ENCODE measurements around the gene CA4. TPM values are rescaled to one million over a fixed set of nuclear protein-coding genes. Genes with fewer than 3 reads are reported as not detected.

CA4 gene
- total RNA-seq, 1 donor from 2014 or later: 14.1 TPM

GRCh38 chr17:60155427-60155814 is 5.6 kb downstream of the CA4 start:
- Histone ChIP-seq H3K27me3 (peaks cover 15% of the 10 kb centered on the region), H3K36me3 (no peaks in the 10 kb centered on the region), H2AFZ (replicated peaks) (no peak overlapping the region), H3K9me3 (ENCODE audit: low read depth) (no peaks in the 10 kb centered on the region), H3K9ac (no peak overlapping the region), H3K79me2 (ENCODE audit: low read depth) (no peaks in the 10 kb centered on the region), H3K4me1 (peaks cover 35% of the 10 kb centered on the region), H3K4me2 (no peak overlapping the region), H3K4me3 (no peak overlapping the region), H3F3A (ENCODE audit: low read depth) (peaks cover 24% of the 10 kb centered on the region), H3K27ac (no peak overlapping the region), H4K20me1 (ENCODE audit: low read depth) (peaks cover 5% of the 10 kb centered on the region)
- Mint-ChIP-seq H3K4me1 (peaks cover 32% of the 10 kb centered on the region), H3K9me3 (no peaks in the 10 kb centered on the region), H3K4me3 (no peak overlapping the region), H3K27me3 (ENCODE audit: insufficient read depth, low read depth) (peaks cover 40% of the 10 kb centered on the region), H3K36me3 (no peaks in the 10 kb centered on the region), H3K27ac (peak overlapping the region; percentile 38)
- TF ChIP-seq EZH2phosphoT487 (IDR thresholded peaks at IDR 0.05) (no peak), EZH2 (IDR thresholded peaks at IDR 0.05) (no peak)
- TF ChIP-seq, protein P1, sequence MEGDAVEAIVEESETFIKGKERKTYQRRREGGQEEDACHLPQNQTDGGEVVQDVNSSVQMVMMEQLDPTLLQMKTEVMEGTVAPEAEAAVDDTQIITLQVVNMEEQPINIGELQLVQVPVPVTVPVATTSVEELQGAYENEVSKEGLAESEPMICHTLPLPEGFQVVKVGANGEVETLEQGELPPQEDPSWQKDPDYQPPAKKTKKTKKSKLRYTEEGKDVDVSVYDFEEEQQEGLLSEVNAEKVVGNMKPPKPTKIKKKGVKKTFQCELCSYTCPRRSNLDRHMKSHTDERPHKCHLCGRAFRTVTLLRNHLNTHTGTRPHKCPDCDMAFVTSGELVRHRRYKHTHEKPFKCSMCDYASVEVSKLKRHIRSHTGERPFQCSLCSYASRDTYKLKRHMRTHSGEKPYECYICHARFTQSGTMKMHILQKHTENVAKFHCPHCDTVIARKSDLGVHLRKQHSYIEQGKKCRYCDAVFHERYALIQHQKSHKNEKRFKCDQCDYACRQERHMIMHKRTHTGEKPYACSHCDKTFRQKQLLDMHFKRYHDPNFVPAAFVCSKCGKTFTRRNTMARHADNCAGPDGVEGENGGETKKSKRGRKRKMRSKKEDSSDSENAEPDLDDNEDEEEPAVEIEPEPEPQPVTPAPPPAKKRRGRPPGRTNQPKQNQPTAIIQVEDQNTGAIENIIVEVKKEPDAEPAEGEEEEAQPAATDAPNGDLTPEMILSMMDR (IDR thresholded peaks at IDR 0.05): no peak
- no peak for DNase-seq (ENCODE audit: low spot score)

DNA sequence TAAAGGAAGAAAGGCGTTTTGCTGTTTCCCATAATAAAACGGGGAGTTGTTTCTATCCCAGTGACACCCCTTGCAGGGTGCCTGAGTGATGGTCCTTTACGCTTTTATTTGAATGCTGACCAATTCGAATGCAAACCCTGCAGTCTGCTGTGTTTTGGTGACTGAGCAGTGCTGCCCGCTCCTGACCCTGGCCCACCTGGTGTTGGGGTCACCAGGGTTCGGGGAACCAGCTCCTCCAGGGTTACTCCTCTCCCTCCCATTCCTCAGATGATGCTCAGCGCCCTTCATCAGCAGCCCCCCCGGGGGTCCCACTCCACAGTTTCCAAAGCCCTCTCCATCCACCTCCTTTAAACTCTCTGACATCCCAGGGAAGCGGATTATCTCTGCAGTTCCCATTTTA is 6.0 kb downstream of the CA4 start:
- Mint-ChIP-seq H3K27me3 (ENCODE audit: insufficient read depth, low read depth) (peaks cover 38% of the 10 kb centered on the region), H3K4me1 (peaks cover 32% of the 10 kb centered on the region), H3K27ac (no peak overlapping the region), H3K9me3 (no peaks in the 10 kb centered on the region), H3K4me3 (no peak overlapping the region), H3K36me3 (no peaks in the 10 kb centered on the region)
- Histone ChIP-seq H2AFZ (replicated peaks) (no peak overlapping the region), H3K27me3 (peaks cover 11% of the 10 kb centered on the region), H3K79me2 (ENCODE audit: low read depth) (no peaks in the 10 kb centered on the region), H3K27ac (no peak overlapping the region), H3F3A (ENCODE audit: low read depth) (peaks cover 24% of the 10 kb centered on the region), H4K20me1 (ENCODE audit: low read depth) (peaks cover 5% of the 10 kb centered on the region), H3K4me1 (peaks cover 34% of the 10 kb centered on the region), H3K9ac (no peak overlapping the region), H3K4me2 (no peak overlapping the region), H3K4me3 (no peak overlapping the region), H3K9me3 (ENCODE audit: low read depth) (no peaks in the 10 kb centered on the region), H3K36me3 (no peaks in the 10 kb centered on the region)
- DNase-seq (ENCODE audit: low spot score): no peak
- TF ChIP-seq, protein P1 (IDR thresholded peaks at IDR 0.05): no peak
- TF ChIP-seq EZH2phosphoT487 (IDR thresholded peaks at IDR 0.05) (no peak), EZH2 (IDR thresholded peaks at IDR 0.05) (no peak)

GRCh38 chr17:60156746-60157145 is 7.0 kb downstream of the CA4 start:
- DNase-seq (ENCODE audit: low spot score): no peak
- peaks cover 42% of the 10 kb centered on the region for H3K4me1 ChIP-seq
- no peak overlapping the region for H2AFZ ChIP-seq (replicated peaks)
- H3K36me3 ChIP-seq: no peaks in the 10 kb centered on the region
- no peak overlapping the region for H3K9ac ChIP-seq
- H3K9me3 ChIP-seq (ENCODE audit: low read depth): no peaks in the 10 kb centered on the region
- Mint-ChIP-seq H3K27me3 (ENCODE audit: insufficient read depth, low read depth) (peaks cover 33% of the 10 kb centered on the region), H3K4me3 (no peak overlapping the region), H3K9me3 (no peaks in the 10 kb centered on the region), H3K4me1 (peaks cover 38% of the 10 kb centered on the region), H3K27ac (no peak overlapping the region), H3K36me3 (no peaks in the 10 kb centered on the region)
- H3K4me3 ChIP-seq: no peak overlapping the region
- H3K27ac ChIP-seq: no peak overlapping the region
- TF ChIP-seq EZH2phosphoT487 (IDR thresholded peaks at IDR 0.05) (no peak), EZH2 (IDR thresholded peaks at IDR 0.05) (no peak)
- TF ChIP-seq, protein P1 (IDR thresholded peaks at IDR 0.05): no peak
- H4K20me1 ChIP-seq (ENCODE audit: low read depth): no peaks in the 10 kb centered on the region
- H3K4me2 ChIP-seq: no peak overlapping the region
- H3K79me2 ChIP-seq (ENCODE audit: low read depth): no peaks in the 10 kb centered on the region
- peaks cover 2% of the 10 kb centered on the region for H3K27me3 ChIP-seq
- H3F3A ChIP-seq (ENCODE audit: low read depth): peaks cover 16% of the 10 kb centered on the region
